Activated B cell treated with CpG ODN at 0.5 μM for 24 hours (primary cell): Measurements from ENCODE around the gene KCNK10. TPM values are rescaled to one million over a fixed set of nuclear protein-coding genes. Genes with fewer than 3 reads are reported as not detected.

ENCODE experiments used
- ATAC-seq: fragments of 200-7000 bp; cut with Tn5 transposase; one replicate; pipeline ENCODE4 v1.10.0; 2021; ENCODE audit warnings: low read depth, mild to moderate bottlenecking, moderate library complexity
- CTCF ChIA-PET: fragments of 350-600 bp; sonication (Branson Sonifier 250); formaldehyde crosslinking; loops from one replicate; lab custom pipeline; 2021; ENCODE audit warnings: antibody characterized with exemption; lab: Charles Lee
- POLR2A ChIA-PET: fragments of 350-600 bp; sonication (Branson Sonifier 250); formaldehyde crosslinking; loops from one replicate; lab custom pipeline; 2021; ENCODE audit warnings: antibody characterized with exemption; lab: Charles Lee
- DNase-seq: peaks from one replicate; pipeline ENCODE4 v3.0.0; 2022
- H3K27ac Mint-ChIP-seq: one replicate; pipeline ENCODE4 v1.8.0; 2020; ENCODE audit warnings: mixed read lengths
- H3K27me3 Mint-ChIP-seq: one replicate; pipeline ENCODE4 v1.8.0; 2021; ENCODE audit warnings: mixed read lengths
- H3K36me3 Mint-ChIP-seq: one replicate; pipeline ENCODE4 v1.8.0; 2021; ENCODE audit warnings: low read depth, mixed read lengths
- H3K4me1 Mint-ChIP-seq: one replicate; pipeline ENCODE4 v1.8.0; 2021; ENCODE audit warnings: mixed read lengths
- H3K4me3 Mint-ChIP-seq: one replicate; pipeline ENCODE4 v1.8.0; 2020; ENCODE audit warnings: mild to moderate bottlenecking, mixed read lengths
- H3K9me3 Mint-ChIP-seq: one replicate; pipeline ENCODE4 v1.8.0; 2020; ENCODE audit warnings: mixed read lengths
- CTCF ChIP-seq: fragments of 200-600 bp; IDR thresholded peaks from one replicate; pipeline ENCODE4 v1.8.0; 2022; ENCODE audit warnings: antibody characterized with exemption, mild to moderate bottlenecking
- intact Hi-C: fragments of 100-400 bp; cut with micrococcal nuclease; formaldehyde crosslinking; loops from one replicate; pipeline ENCODE4 v1.15.1; 2024
- total RNA-seq: library from RNA; stranded (reverse); gene quantifications from 2 replicates; pipeline ENCODE4 v1.2.3, GENCODE V29; 2022

The KCNK10 gene
- total RNA-seq, 1 donor from 2014 or later, result 0.13 TPM

- no peaks in the 10 kb centered on the region for H3K36me3 Mint-ChIP-seq
- TF ChIP-seq CTCF, result no peak
- ChIA-PET POLR2A (no interaction called here), CTCF (no interaction called here)
- intact Hi-C loops, result no loop called here
- peaks cover 20% of the 10 kb centered on the region for H3K27me3 Mint-ChIP-seq
- H3K4me3 Mint-ChIP-seq, result no peak overlapping the region
- no peak for ATAC-seq
- H3K4me1 Mint-ChIP-seq, result peaks cover 11% of the 10 kb centered on the region
- no peak overlapping the region for H3K27ac Mint-ChIP-seq
- no peaks in the 10 kb centered on the region for H3K9me3 Mint-ChIP-seq
- DNase-seq, result no peak
Measured at GRCh38 chr14:88300817-88301216, 22.3 kb downstream of the KCNK10 start.

GRCh38 chr14:88299865-88300530, 23.1 kb downstream of the KCNK10 start:
- H3K9me3 Mint-ChIP-seq, result no peaks in the 10 kb centered on the region
- peaks cover 16% of the 10 kb centered on the region for H3K27me3 Mint-ChIP-seq
- H3K4me1 Mint-ChIP-seq, result peaks cover 11% of the 10 kb centered on the region
- POLR2A ChIA-PET, result no interaction called here
- DNase-seq (no peak), ATAC-seq (peak; percentile 45)
- H3K4me3 Mint-ChIP-seq, result no peak overlapping the region
- CTCF ChIA-PET, result no interaction called here
- intact Hi-C loops, result no loop called here
- H3K27ac Mint-ChIP-seq, result no peak overlapping the region
- no peaks in the 10 kb centered on the region for H3K36me3 Mint-ChIP-seq
- TF ChIP-seq CTCF, result no peak

GRCh38 chr14:88297306-88297705, 25.8 kb downstream of the KCNK10 start:
- intact Hi-C loops, result no loop called here
- Mint-ChIP-seq H3K4me3 (no peak overlapping the region), H3K27ac (no peak overlapping the region), H3K9me3 (no peaks in the 10 kb centered on the region), H3K36me3 (no peaks in the 10 kb centered on the region), H3K27me3 (peaks cover 15% of the 10 kb centered on the region), H3K4me1 (peaks cover 11% of the 10 kb centered on the region)
- POLR2A ChIA-PET, result no interaction called here
- DNase-seq (no peak), ATAC-seq (no peak)
- no peak for TF ChIP-seq CTCF
- CTCF ChIA-PET, result no interaction called here

GRCh38 chr14:88296351-88296750, 26.7 kb downstream of the KCNK10 start:
- ATAC-seq, result no peak
- intact Hi-C loops, result no loop called here
- TF ChIP-seq CTCF, result no peak
- no peak overlapping the region for H3K4me3 Mint-ChIP-seq
- H3K27me3 Mint-ChIP-seq, result peaks cover 8% of the 10 kb centered on the region
- H3K27ac Mint-ChIP-seq, result no peak overlapping the region
- peaks cover 11% of the 10 kb centered on the region for H3K4me1 Mint-ChIP-seq
- H3K36me3 Mint-ChIP-seq, result no peaks in the 10 kb centered on the region
- DNase-seq, result no peak
- CTCF ChIA-PET, result no interaction called here
- POLR2A ChIA-PET, result no interaction called here
- H3K9me3 Mint-ChIP-seq, result no peaks in the 10 kb centered on the region

- DNase-seq (no peak), ATAC-seq (no peak)
- Mint-ChIP-seq H3K4me3 (no peak overlapping the region), H3K4me1 (no peaks in the 10 kb centered on the region), H3K27ac (no peak overlapping the region), H3K36me3 (no peaks in the 10 kb centered on the region), H3K9me3 (no peaks in the 10 kb centered on the region), H3K27me3 (peaks cover 18% of the 10 kb centered on the region)
- TF ChIP-seq CTCF, result no peak
- intact Hi-C loops, result no loop called here
- CTCF ChIA-PET, result no interaction called here
- POLR2A ChIA-PET, result no interaction called here
Measured at GRCh38 chr14:88289996-88290395, 33.1 kb downstream of the KCNK10 start.
